Left ventricle myocardium inferior (tissue), 1 donor: ENCODE results near the gene KIAA0513. TPM values are rescaled to one million over a fixed set of nuclear protein-coding genes. Genes with fewer than 3 reads are reported as not detected.
A peak's percentile ranks its signal among the peaks of the same experiment; 100 is the strongest.

Source experiments
- DNase-seq: peaks from one replicate; pipeline ENCODE4 v3.0.0-alpha.2; 2020
- H3K27ac ChIP-seq: fragments of 200-600 bp; replicated peaks from 2 replicates; pipeline ENCODE4 v1.8.0; 2021
- H3K27me3 ChIP-seq: fragments of 200-600 bp; 2 replicates; pipeline ENCODE4 v1.8.0; 2021; ENCODE audit warnings: low read depth
- H3K36me3 ChIP-seq: fragments of 200-600 bp; 2 replicates; pipeline ENCODE4 v1.8.0; 2021
- H3K4me1 ChIP-seq: fragments of 200-600 bp; 2 replicates; pipeline ENCODE4 v1.8.0; 2021
- H3K4me3 ChIP-seq: fragments of 200-600 bp; 2 replicates; pipeline ENCODE4 v1.8.0; 2021; ENCODE audit warnings: mild to moderate bottlenecking, moderate library complexity
- H3K9me3 ChIP-seq: fragments of 200-600 bp; replicated peaks from 2 replicates; pipeline ENCODE4 v1.8.0; 2021
- CTCF ChIP-seq: fragments of 200-600 bp; IDR thresholded peaks from 2 replicates; pipeline ENCODE4 v1.8.0; 2021; ENCODE audit warnings: antibody characterized with exemption, mild to moderate bottlenecking, borderline replicate concordance
- intact Hi-C: fragments of 100-400 bp; cut with micrococcal nuclease; formaldehyde crosslinking; loops from one replicate; pipeline ENCODE4 v1.11.0; 2022
- total RNA-seq: library from RNA; stranded (reverse); fragmentation: NEBNext Ultra II Directional; extraction: Animal tissue kit (Norgen Biotek cat#: 25700); gene quantifications from one replicate; pipeline ENCODE4 v1.2.1, GENCODE V29; 2021
- donor health status: DM: no; HTN: yes; CAD: no; lungs with severe emphysema.

The KIAA0513 gene
- total RNA-seq, 1 donor from 2014 or later: 10.0 TPM

- Histone ChIP-seq H3K4me1 (peaks cover 62% of the 10 kb centered on the region), H3K27ac (peak overlapping the region; percentile 86), H3K9me3 (no peaks in the 10 kb centered on the region), H3K36me3 (no peaks in the 10 kb centered on the region), H3K4me3 (peak overlapping the region; percentile 56), H3K27me3 (no peaks in the 10 kb centered on the region)
- TF ChIP-seq CTCF: no peak
- DNase-seq: peak; percentile 96
- intact Hi-C loops: no loop called here
These were observed 109.9 kb downstream of the KIAA0513 start for GRCh38 chr16:85137323-85138072.

GRCh38 chr16:85138073-85138824 lies 110.7 kb downstream of the KIAA0513 start:
- intact Hi-C loops: no loop called here
- Histone ChIP-seq H3K27me3 (no peaks in the 10 kb centered on the region), H3K4me3 (peak overlapping the region; percentile 56), H3K27ac (peak overlapping the region; percentile 86), H3K4me1 (peaks cover 70% of the 10 kb centered on the region), H3K36me3 (no peaks in the 10 kb centered on the region), H3K9me3 (no peaks in the 10 kb centered on the region)
- no peak for TF ChIP-seq CTCF
- DNase-seq: no peak

GRCh38 chr16:85138825-85139627 lies 111.4 kb downstream of the KIAA0513 start:
- no peak for DNase-seq
- Histone ChIP-seq H3K27me3 (no peaks in the 10 kb centered on the region), H3K27ac (peak overlapping the region; percentile 40), H3K4me3 (no peak overlapping the region), H3K9me3 (no peaks in the 10 kb centered on the region), H3K36me3 (no peaks in the 10 kb centered on the region), H3K4me1 (peaks cover 74% of the 10 kb centered on the region)
- TF ChIP-seq CTCF: no peak
- intact Hi-C loops: no loop called here

- intact Hi-C loops: no loop called here
These were observed 112.3 kb downstream of the KIAA0513 start for GRCh38 chr16:85139881-85140339.

More at GRCh38 chr16:85139881-85140339, 112.3 kb downstream of the KIAA0513 start:
- TF ChIP-seq CTCF: no peak
- Histone ChIP-seq H3K9me3 (peaks cover 4% of the 10 kb centered on the region), H3K27me3 (no peaks in the 10 kb centered on the region), H3K27ac (no peak overlapping the region), H3K4me1 (peaks cover 70% of the 10 kb centered on the region), H3K4me3 (no peak overlapping the region), H3K36me3 (no peaks in the 10 kb centered on the region)
- DNase-seq: no peak
